LNCaP clone FGC (cell line): ENCODE data around the gene GCN1.

Experiments
- DNase-seq: peaks from one replicate; pipeline ENCODE4 v3.0.0-alpha.2; 2011; ENCODE audit warnings: low read depth
- H3K4me3 ChIP-seq: 2 replicates; pipeline ENCODE4 v1.5.1; 2011; ENCODE audit warnings: mild to moderate bottlenecking, low read depth, low read length, control low read depth
- CTCF ChIP-seq: IDR thresholded peaks from 2 replicates; pipeline ENCODE4 v1.5.1; 2012; ENCODE audit warnings: mild to moderate bottlenecking; ENCODE audit not compliant: control insufficient read depth, insufficient read depth; ENCODE audit errors: extremely low read depth

GCN1 gene

GRCh38 chr12:120223458-120224303 is 29.2 kb upstream of the GCN1 start:
- H3K4me3 ChIP-seq = no peak overlapping the region
- TF ChIP-seq CTCF = no peak
- DNase-seq = no peak

- no peak overlapping the region for H3K4me3 ChIP-seq
- TF ChIP-seq CTCF = no peak
- no peak for DNase-seq
Measured at GRCh38 chr12:120222288-120222832, 27.8 kb upstream of the GCN1 start.

GRCh38 chr12:120221576-120221900 is 27.0 kb upstream of the GCN1 start:
- no peak for TF ChIP-seq CTCF
- no peak overlapping the region for H3K4me3 ChIP-seq
- DNase-seq = no peak

GRCh38 chr12:120220838-120221575 is 26.5 kb upstream of the GCN1 start:
- H3K4me3 ChIP-seq = no peak overlapping the region
- no peak for DNase-seq

GRCh38 chr12:120218680-120219606 is 24.4 kb upstream of the GCN1 start:
- no peak for TF ChIP-seq CTCF
- DNase-seq = no peak
- no peak overlapping the region for H3K4me3 ChIP-seq

More at GRCh38 chr12:120220838-120221575, 26.5 kb upstream of the GCN1 start:
- TF ChIP-seq CTCF = no peak
